GM12878 (cell line): ENCODE data around the gene PIGBOS1. TPM values are rescaled to one million over a fixed set of nuclear protein-coding genes. Genes with fewer than 3 reads are reported as not detected.

Source experiments
- BHLHE40 ChIP-seq, 2 experiments: fragments of 450-650 bp in 1 of 2; IDR thresholded peaks; 2 replicates each; pipeline ENCODE4 v1.6.1; 2011 to 2017; ENCODE audit warnings: low read depth in 2 of 2, borderline replicate concordance in 1 of 2, improper control_type of control experiment in 1 of 2, low read length in 1 of 2, mild to moderate bottlenecking in 1 of 2
- BMI1 ChIP-seq: fragments of 450-650 bp; IDR thresholded peaks from 2 replicates; pipeline ENCODE4 v1.6.1; 2016; ENCODE audit warnings: mild to moderate bottlenecking, moderate library complexity, borderline replicate concordance
- CEBPB ChIP-seq, 2 experiments: fragments of 150-350 bp in 1 of 2; IDR thresholded peaks; 2 replicates each; pipeline ENCODE4 v1.6.1; 2012 to 2014; ENCODE audit warnings: low read depth in 2 of 2, low read length in 2 of 2, borderline replicate concordance in 1 of 2, inconsistent platforms in 1 of 2
- CHD2 ChIP-seq: IDR thresholded peaks from 2 replicates; pipeline ENCODE4 v1.6.1; 2011; ENCODE audit warnings: low read depth, low read length, improper control_type of control experiment, borderline replicate concordance
- CHD4 ChIP-seq: fragments of 200-600 bp; sonication (generic); IDR thresholded peaks from 2 replicates; pipeline ENCODE4 v1.6.1; 2016; ENCODE audit warnings: mild to moderate bottlenecking
- FOXM1 ChIP-seq: IDR thresholded peaks from 2 replicates; pipeline ENCODE4 v1.6.1; 2012; ENCODE audit warnings: low read depth, mild to moderate bottlenecking, inconsistent platforms, low read length, moderate library complexity
- GABPA ChIP-seq: IDR thresholded peaks from 2 replicates; pipeline ENCODE4 v1.6.1; 2014; ENCODE audit warnings: antibody characterized with exemption, low read depth, mild to moderate bottlenecking, inconsistent platforms
- HDAC6 ChIP-seq: fragments of 200-600 bp; sonication (generic); IDR thresholded peaks from one replicate; pipeline ENCODE4 v1.8.0; 2017; ENCODE audit warnings: antibody characterized with exemption; ENCODE audit not compliant: unreplicated experiment
- IRF5 ChIP-seq: fragments of 450-650 bp; IDR thresholded peaks from 2 replicates; pipeline ENCODE4 v1.6.1; 2017; ENCODE audit warnings: borderline replicate concordance
- JUNB ChIP-seq: IDR thresholded peaks from 2 replicates; pipeline ENCODE4 v1.6.1; 2016; ENCODE audit warnings: antibody characterized with exemption, mild to moderate bottlenecking
- NRF1 ChIP-seq: conservative IDR thresholded peaks from 2 replicates; pipeline ENCODE4 v1.6.1; 2011; ENCODE audit warnings: mild to moderate bottlenecking, low read depth, low read length, improper control_type of control experiment
- PAX5 ChIP-seq: IDR thresholded peaks from 2 replicates; pipeline ENCODE4 v1.6.1; 2011; ENCODE audit warnings: low read depth, low read length, borderline replicate concordance
- POU2F2 ChIP-seq: IDR thresholded peaks from 3 replicates; pipeline ENCODE4 v1.6.1; 2011; ENCODE audit warnings: low read depth, mild to moderate bottlenecking, low read length, borderline replicate concordance
- TARDBP ChIP-seq: IDR thresholded peaks from 2 replicates; pipeline ENCODE4 v1.6.1; 2016; ENCODE audit warnings: borderline replicate concordance
- ZNF592 ChIP-seq: fragments of 450-650 bp; IDR thresholded peaks from 2 replicates; pipeline ENCODE4 v1.6.1; 2017; ENCODE audit warnings: mild to moderate bottlenecking, moderate library complexity
- polyA plus RNA-seq, 11 experiments: library from polyadenylated mRNA; depleted of rRNA in 4 of 11; unstranded in 6 of 11; stranded (reverse) in 5 of 11; fragments of >200 nt; fragmentation: Nextera tagmentation in 4 of 11; fragmentation: Illumina TruSeq in 1 of 11; extraction: Ambion mirVana in 4 of 11; extraction: Trizol in 1 of 11; gene quantifications; 1 replicate in 1 of 11; 2 replicates in 10 of 11; pipeline versions ENCODE4 v1.2.1 to v1.2.3, GENCODE V29; 2011 to 2016; ENCODE audit warnings: inconsistent platforms in 2 of 11, missing spikeins in 2 of 11, low read depth in 1 of 11
- total RNA-seq, 4 experiments: library from RNA; depleted of rRNA in 3 of 4; stranded (reverse); fragments of >200 nt in 3 of 4; fragmentation: Illumina TruSeq in 1 of 4; extraction: Trizol in 1 of 4; gene quantifications; 2 replicates each; pipeline versions ENCODE4 v1.2.1 to v1.2.3, GENCODE V29; 2013 to 2021
- TF ChIP-seq, protein P1 (sequence below): fragments of 450-650 bp; IDR thresholded peaks from 2 replicates; pipeline ENCODE4 v1.6.1; 2017; ENCODE audit warnings: mild to moderate bottlenecking, moderate library complexity
- TF ChIP-seq, protein P2 (sequence below), 3 experiments: IDR thresholded peaks in 2 of 3; conservative IDR thresholded peaks in 1 of 3; 2 replicates each; pipeline ENCODE4 v1.5.1; 2011; ENCODE audit warnings: low read depth in 3 of 3, low read length in 3 of 3, mild to moderate bottlenecking in 3 of 3, control low read depth in 2 of 3, moderate library complexity in 2 of 3, inconsistent platforms in 1 of 3, mixed read lengths in 1 of 3; ENCODE audit not compliant: control insufficient read depth in 2 of 3, insufficient read depth in 1 of 3; ENCODE audit errors: extremely low read depth in 1 of 3

Gene PIGBOS1
- total and polyA plus RNA-seq, 10 of the 15 experiments (the other 5 are each of a cell fraction or from before 2014, with no cell fraction given), result 7.1 to 24.7 (median 10.2) TPM

GRCh38 chr15:55277116-55277564, 41.8 kb downstream of the PIGBOS1 start (continued):
- TF ChIP-seq, protein P1, sequence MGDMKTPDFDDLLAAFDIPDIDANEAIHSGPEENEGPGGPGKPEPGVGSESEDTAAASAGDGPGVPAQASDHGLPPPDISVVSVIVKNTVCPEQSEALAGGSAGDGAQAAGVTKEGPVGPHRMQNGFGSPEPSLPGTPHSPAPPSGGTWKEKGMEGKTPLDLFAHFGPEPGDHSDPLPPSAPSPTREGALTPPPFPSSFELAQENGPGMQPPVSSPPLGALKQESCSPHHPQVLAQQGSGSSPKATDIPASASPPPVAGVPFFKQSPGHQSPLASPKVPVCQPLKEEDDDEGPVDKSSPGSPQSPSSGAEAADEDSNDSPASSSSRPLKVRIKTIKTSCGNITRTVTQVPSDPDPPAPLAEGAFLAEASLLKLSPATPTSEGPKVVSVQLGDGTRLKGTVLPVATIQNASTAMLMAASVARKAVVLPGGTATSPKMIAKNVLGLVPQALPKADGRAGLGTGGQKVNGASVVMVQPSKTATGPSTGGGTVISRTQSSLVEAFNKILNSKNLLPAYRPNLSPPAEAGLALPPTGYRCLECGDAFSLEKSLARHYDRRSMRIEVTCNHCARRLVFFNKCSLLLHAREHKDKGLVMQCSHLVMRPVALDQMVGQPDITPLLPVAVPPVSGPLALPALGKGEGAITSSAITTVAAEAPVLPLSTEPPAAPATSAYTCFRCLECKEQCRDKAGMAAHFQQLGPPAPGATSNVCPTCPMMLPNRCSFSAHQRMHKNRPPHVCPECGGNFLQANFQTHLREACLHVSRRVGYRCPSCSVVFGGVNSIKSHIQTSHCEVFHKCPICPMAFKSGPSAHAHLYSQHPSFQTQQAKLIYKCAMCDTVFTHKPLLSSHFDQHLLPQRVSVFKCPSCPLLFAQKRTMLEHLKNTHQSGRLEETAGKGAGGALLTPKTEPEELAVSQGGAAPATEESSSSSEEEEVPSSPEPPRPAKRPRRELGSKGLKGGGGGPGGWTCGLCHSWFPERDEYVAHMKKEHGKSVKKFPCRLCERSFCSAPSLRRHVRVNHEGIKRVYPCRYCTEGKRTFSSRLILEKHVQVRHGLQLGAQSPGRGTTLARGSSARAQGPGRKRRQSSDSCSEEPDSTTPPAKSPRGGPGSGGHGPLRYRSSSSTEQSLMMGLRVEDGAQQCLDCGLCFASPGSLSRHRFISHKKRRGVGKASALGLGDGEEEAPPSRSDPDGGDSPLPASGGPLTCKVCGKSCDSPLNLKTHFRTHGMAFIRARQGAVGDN, result peak; percentile 61; the same call in 1 of the 2 replicates
- TF ChIP-seq CEBPB (IDR thresholded peaks at IDR 0.05; ENCODE audit: borderline replicate concordance in 1 of 2, low read depth in 2 of 2, low read length in 2 of 2) (peak in 1 of 2 experiments; percentile 62; a peak in 1 of 4 replicates), ZNF592 (no peak), BHLHE40 (IDR thresholded peaks at IDR 0.05; ENCODE audit: borderline replicate concordance in 1 of 2, low read depth in 2 of 2, low read length in 1 of 2) (peak; percentile 22 to 45; a peak in 1 of 4 replicates), HDAC6 (no peak), BMI1 (peak; percentile 73; the same call in 1 of the 2 replicates), FOXM1 (peak; percentile 96), IRF5 (no peak), JUNB (peak; percentile 98), CHD4 (no peak), POU2F2 (peak; percentile 27; the same call in 1 of the 3 replicates), NRF1 (no peak), PAX5 (peak; percentile 82; the same call in 1 of the 2 replicates), GABPA (peak; percentile 66), CHD2 (no peak), TARDBP (no peak)
- TF ChIP-seq, protein P2, sequence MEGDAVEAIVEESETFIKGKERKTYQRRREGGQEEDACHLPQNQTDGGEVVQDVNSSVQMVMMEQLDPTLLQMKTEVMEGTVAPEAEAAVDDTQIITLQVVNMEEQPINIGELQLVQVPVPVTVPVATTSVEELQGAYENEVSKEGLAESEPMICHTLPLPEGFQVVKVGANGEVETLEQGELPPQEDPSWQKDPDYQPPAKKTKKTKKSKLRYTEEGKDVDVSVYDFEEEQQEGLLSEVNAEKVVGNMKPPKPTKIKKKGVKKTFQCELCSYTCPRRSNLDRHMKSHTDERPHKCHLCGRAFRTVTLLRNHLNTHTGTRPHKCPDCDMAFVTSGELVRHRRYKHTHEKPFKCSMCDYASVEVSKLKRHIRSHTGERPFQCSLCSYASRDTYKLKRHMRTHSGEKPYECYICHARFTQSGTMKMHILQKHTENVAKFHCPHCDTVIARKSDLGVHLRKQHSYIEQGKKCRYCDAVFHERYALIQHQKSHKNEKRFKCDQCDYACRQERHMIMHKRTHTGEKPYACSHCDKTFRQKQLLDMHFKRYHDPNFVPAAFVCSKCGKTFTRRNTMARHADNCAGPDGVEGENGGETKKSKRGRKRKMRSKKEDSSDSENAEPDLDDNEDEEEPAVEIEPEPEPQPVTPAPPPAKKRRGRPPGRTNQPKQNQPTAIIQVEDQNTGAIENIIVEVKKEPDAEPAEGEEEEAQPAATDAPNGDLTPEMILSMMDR (IDR thresholded peaks at IDR 0.05 in 2 of 3, conservative IDR thresholded peaks at IDR 0.05 in 1 of 3; ENCODE audit: control insufficient read depth in 2 of 3, extremely low read depth in 1 of 3, insufficient read depth in 1 of 3, low read depth in 3 of 3, low read length in 3 of 3), result no peak
